Esophagus squamous epithelium (tissue), 4 donors: ENCODE measurements around the gene NAV2.

Experiments
- POLR2A ChIP-seq, 4 donors: fragments of 450-650 bp; IDR thresholded peaks; one replicate each; pipeline ENCODE4 v1.6.1; 2017; ENCODE audit warnings: antibody characterized with exemption in 4 of 4, mild to moderate bottlenecking in 4 of 4, moderate library complexity in 3 of 4
- TF ChIP-seq, protein P1 (sequence below), 6 experiments: fragments of 450-650 bp in 4 of 6; fragments of 200-600 bp in 2 of 6; sonication (generic) in 2 of 6; IDR thresholded peaks; one replicate each; pipeline ENCODE4 v1.5.1; 2016 to 2019; ENCODE audit warnings: antibody characterized with exemption in 6 of 6, mild to moderate bottlenecking in 4 of 6, moderate library complexity in 4 of 6

DNA sequence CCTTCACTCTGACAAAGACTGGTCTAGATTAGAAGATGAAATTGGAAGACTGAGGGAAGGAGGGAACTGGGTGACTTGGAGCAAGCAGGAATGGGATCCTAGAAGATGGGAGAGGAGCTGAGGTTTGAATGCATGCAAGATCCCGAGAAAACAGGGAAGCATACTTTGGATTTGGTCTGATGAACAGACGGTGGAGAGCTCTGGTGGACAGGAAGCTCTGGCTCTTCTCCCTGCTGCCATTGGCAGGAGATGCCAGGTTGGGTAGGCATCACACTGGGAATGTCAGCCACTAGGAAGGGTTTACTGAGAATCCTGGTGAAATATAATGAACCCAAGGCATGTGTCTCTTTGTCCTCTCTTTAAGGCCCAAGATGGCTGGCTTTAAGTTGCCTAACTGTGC, 16.5 kb downstream of the NAV2 start:
- TF ChIP-seq, protein P1, sequence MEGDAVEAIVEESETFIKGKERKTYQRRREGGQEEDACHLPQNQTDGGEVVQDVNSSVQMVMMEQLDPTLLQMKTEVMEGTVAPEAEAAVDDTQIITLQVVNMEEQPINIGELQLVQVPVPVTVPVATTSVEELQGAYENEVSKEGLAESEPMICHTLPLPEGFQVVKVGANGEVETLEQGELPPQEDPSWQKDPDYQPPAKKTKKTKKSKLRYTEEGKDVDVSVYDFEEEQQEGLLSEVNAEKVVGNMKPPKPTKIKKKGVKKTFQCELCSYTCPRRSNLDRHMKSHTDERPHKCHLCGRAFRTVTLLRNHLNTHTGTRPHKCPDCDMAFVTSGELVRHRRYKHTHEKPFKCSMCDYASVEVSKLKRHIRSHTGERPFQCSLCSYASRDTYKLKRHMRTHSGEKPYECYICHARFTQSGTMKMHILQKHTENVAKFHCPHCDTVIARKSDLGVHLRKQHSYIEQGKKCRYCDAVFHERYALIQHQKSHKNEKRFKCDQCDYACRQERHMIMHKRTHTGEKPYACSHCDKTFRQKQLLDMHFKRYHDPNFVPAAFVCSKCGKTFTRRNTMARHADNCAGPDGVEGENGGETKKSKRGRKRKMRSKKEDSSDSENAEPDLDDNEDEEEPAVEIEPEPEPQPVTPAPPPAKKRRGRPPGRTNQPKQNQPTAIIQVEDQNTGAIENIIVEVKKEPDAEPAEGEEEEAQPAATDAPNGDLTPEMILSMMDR (IDR thresholded peaks at IDR 0.05), result no peak
- TF ChIP-seq POLR2A (IDR thresholded peaks at IDR 0.05), result no peak
